OCI-LY3 (cell line): Measurements from ENCODE around the gene P3R3URF.

ENCODE experiments used
- H2AFZ ChIP-seq: fragments of 200-600, 300-600 bp; shearing (Covaris generic); 2 replicates; pipeline ENCODE4 v1.6.0; 2014; ENCODE audit warnings: antibody characterized with exemption, low read depth, low read length
- H3K27ac ChIP-seq: fragments of 200-600, 300-600 bp; sonication (generic); 2 replicates; pipeline ENCODE4 v1.5.1; 2014; ENCODE audit warnings: mild to moderate bottlenecking, low read length, moderate library complexity, mixed read lengths
- H3K27me3 ChIP-seq: fragments of 200-600, 300-600 bp; sonication (generic); 2 replicates; pipeline ENCODE4 v1.6.1; 2014; ENCODE audit warnings: low read depth, low read length, mixed read lengths
- H3K36me3 ChIP-seq: fragments of 200-600, 300-600 bp; sonication (generic); replicated peaks from 2 replicates; pipeline ENCODE3; 2014; ENCODE audit warnings: low read depth, low read length, mixed read lengths
- H3K4me1 ChIP-seq: fragments of 300-600, 200-600 bp; sonication (generic); 2 replicates; pipeline ENCODE4 v1.6.1; 2014; ENCODE audit warnings: low read length, mixed read lengths
- H3K4me2 ChIP-seq: fragments of 200-600, 300-600 bp; sonication (generic); 2 replicates; pipeline ENCODE4 v1.6.1; 2014; ENCODE audit warnings: low read length, mixed read lengths
- H3K4me3 ChIP-seq: fragments of 300-600, 200-600 bp; sonication (generic); 2 replicates; pipeline ENCODE4 v1.5.1; 2014; ENCODE audit warnings: antibody characterized with exemption, mild to moderate bottlenecking, low read length, moderate library complexity
- H3K79me2 ChIP-seq: fragments of 300-600, 200-600 bp; shearing (Covaris generic); 2 replicates; pipeline ENCODE4 v1.6.1; 2014; ENCODE audit warnings: mild to moderate bottlenecking, low read length, mixed read lengths
- H3K9ac ChIP-seq: fragments of 300-600, 200-600 bp; shearing (Covaris generic); 2 replicates; pipeline ENCODE4 v1.6.0; 2014; ENCODE audit warnings: mild to moderate bottlenecking, low read length, moderate library complexity
- H3K9me3 ChIP-seq: fragments of 200-600, 300-600 bp; shearing (Covaris generic); 2 replicates; pipeline ENCODE4 v1.6.1; 2014; ENCODE audit warnings: low read length, mixed read lengths; ENCODE audit not compliant: insufficient read depth
- H4K20me1 ChIP-seq: fragments of 200-600, 300-600 bp; sonication (generic); 2 replicates; pipeline ENCODE4 v1.6.1; 2016; ENCODE audit warnings: low read length, mixed read lengths; ENCODE audit not compliant: insufficient read depth
- CTCF ChIP-seq: fragments of 200-600, 300-600 bp; sonication (generic); IDR thresholded peaks from 2 replicates; pipeline ENCODE4 v1.5.1; 2014; ENCODE audit warnings: antibody characterized with exemption, low read length, low read depth
- EZH2phosphoT487 ChIP-seq: fragments of 200-600 bp; shearing (Covaris generic); IDR thresholded peaks from 2 replicates; pipeline ENCODE4 v1.6.1; 2018; ENCODE audit warnings: antibody characterized with exemption, mixed run types, low read depth

P3R3URF gene

GRCh38 chr1:46221749-46222148, 45.5 kb upstream of the P3R3URF start:
- H3K4me2 ChIP-seq, result no peak overlapping the region
- H3K27me3 ChIP-seq, result no peaks in the 10 kb centered on the region
- no peak for TF ChIP-seq CTCF
- no peak for TF ChIP-seq EZH2phosphoT487
- H3K79me2 ChIP-seq, result no peaks in the 10 kb centered on the region
- H3K4me1 ChIP-seq, result peaks cover 4% of the 10 kb centered on the region
- H4K20me1 ChIP-seq, result no peaks in the 10 kb centered on the region
- H3K27ac ChIP-seq, result no peak overlapping the region
- no peak overlapping the region for H3K9ac ChIP-seq
- no peak overlapping the region for H3K4me3 ChIP-seq
- H3K9me3 ChIP-seq, result no peaks in the 10 kb centered on the region
- no peaks in the 10 kb centered on the region for H3K36me3 ChIP-seq
- H2AFZ ChIP-seq, result no peak overlapping the region

- Histone ChIP-seq H3K9me3 (no peaks in the 10 kb centered on the region), H3K79me2 (no peaks in the 10 kb centered on the region), H2AFZ (no peak overlapping the region), H3K4me2 (no peak overlapping the region), H3K4me1 (peaks cover 4% of the 10 kb centered on the region), H4K20me1 (no peaks in the 10 kb centered on the region), H3K36me3 (no peaks in the 10 kb centered on the region), H3K4me3 (no peak overlapping the region), H3K27me3 (no peaks in the 10 kb centered on the region), H3K9ac (no peak overlapping the region), H3K27ac (no peak overlapping the region)
- TF ChIP-seq CTCF (no peak), EZH2phosphoT487 (no peak)
Measured at GRCh38 chr1:46220808-46221207, 44.5 kb upstream of the P3R3URF start.

GRCh38 chr1:46219551-46220520, 43.5 kb upstream of the P3R3URF start:
- no peak overlapping the region for H3K4me3 ChIP-seq
- H3K36me3 ChIP-seq, result no peaks in the 10 kb centered on the region

More at GRCh38 chr1:46219551-46220520, 43.5 kb upstream of the P3R3URF start:
- TF ChIP-seq CTCF, result no peak
- no peak for TF ChIP-seq EZH2phosphoT487
- no peak overlapping the region for H3K4me2 ChIP-seq
- H3K9me3 ChIP-seq, result no peaks in the 10 kb centered on the region
- H3K4me1 ChIP-seq, result peaks cover 4% of the 10 kb centered on the region
- no peaks in the 10 kb centered on the region for H3K79me2 ChIP-seq
- H4K20me1 ChIP-seq, result no peaks in the 10 kb centered on the region
- no peak overlapping the region for H3K9ac ChIP-seq
- no peak overlapping the region for H2AFZ ChIP-seq
- H3K27me3 ChIP-seq, result no peaks in the 10 kb centered on the region
- H3K27ac ChIP-seq, result no peak overlapping the region
